Adrenal gland (tissue), 5 donors: ENCODE measurements around the gene GPR176.

Source experiments
- POLR2A ChIP-seq, 2 donors: fragments of 450-650 bp; IDR thresholded peaks; one replicate each; pipeline ENCODE4 v1.6.1; 2017; ENCODE audit warnings: antibody characterized with exemption in 2 of 2, mild to moderate bottlenecking in 2 of 2, moderate library complexity in 1 of 2
- TF ChIP-seq, protein P1 (sequence below), 6 experiments: fragments of 450-650 bp in 4 of 6; fragments of 200-600 bp in 2 of 6; sonication (generic) in 1 of 6; IDR thresholded peaks; 1 replicate in 5 of 6; 2 replicates in 1 of 6; pipeline versions ENCODE4 v1.5.1 to v1.8.0; 2016 to 2021; ENCODE audit warnings: antibody characterized with exemption in 6 of 6, mild to moderate bottlenecking in 2 of 6, moderate library complexity in 1 of 6
- donor health status: DM: no; HTN: no; CAD: no.

- TF ChIP-seq, protein P1, sequence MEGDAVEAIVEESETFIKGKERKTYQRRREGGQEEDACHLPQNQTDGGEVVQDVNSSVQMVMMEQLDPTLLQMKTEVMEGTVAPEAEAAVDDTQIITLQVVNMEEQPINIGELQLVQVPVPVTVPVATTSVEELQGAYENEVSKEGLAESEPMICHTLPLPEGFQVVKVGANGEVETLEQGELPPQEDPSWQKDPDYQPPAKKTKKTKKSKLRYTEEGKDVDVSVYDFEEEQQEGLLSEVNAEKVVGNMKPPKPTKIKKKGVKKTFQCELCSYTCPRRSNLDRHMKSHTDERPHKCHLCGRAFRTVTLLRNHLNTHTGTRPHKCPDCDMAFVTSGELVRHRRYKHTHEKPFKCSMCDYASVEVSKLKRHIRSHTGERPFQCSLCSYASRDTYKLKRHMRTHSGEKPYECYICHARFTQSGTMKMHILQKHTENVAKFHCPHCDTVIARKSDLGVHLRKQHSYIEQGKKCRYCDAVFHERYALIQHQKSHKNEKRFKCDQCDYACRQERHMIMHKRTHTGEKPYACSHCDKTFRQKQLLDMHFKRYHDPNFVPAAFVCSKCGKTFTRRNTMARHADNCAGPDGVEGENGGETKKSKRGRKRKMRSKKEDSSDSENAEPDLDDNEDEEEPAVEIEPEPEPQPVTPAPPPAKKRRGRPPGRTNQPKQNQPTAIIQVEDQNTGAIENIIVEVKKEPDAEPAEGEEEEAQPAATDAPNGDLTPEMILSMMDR (IDR thresholded peaks at IDR 0.05): no peak
- no peak for TF ChIP-seq POLR2A (IDR thresholded peaks at IDR 0.05)
Measured at GRCh38 chr15:39752991-39753390, 167.1 kb downstream of the GPR176 start.
